A549 treated with dexamethasone at 1 μM for 4 hours (cell line): Measurements from ENCODE around the gene DDX56. TPM values are rescaled to one million over a fixed set of nuclear protein-coding genes. Genes with fewer than 3 reads are reported as not detected.

Experiments used
- total RNA-seq: library from RNA; stranded (reverse); fragments of 200-300 nt; extraction: Qiagen RNA extraction; gene quantifications from 5 replicates; pipeline ENCODE4 v1.2.3, GENCODE V29; 2022

DDX56 gene, protein sequence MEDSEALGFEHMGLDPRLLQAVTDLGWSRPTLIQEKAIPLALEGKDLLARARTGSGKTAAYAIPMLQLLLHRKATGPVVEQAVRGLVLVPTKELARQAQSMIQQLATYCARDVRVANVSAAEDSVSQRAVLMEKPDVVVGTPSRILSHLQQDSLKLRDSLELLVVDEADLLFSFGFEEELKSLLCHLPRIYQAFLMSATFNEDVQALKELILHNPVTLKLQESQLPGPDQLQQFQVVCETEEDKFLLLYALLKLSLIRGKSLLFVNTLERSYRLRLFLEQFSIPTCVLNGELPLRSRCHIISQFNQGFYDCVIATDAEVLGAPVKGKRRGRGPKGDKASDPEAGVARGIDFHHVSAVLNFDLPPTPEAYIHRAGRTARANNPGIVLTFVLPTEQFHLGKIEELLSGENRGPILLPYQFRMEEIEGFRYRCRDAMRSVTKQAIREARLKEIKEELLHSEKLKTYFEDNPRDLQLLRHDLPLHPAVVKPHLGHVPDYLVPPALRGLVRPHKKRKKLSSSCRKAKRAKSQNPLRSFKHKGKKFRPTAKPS
- 105 to 126 TPM (median 106 TPM) in 5 replicates for total RNA-seq

DNA sequence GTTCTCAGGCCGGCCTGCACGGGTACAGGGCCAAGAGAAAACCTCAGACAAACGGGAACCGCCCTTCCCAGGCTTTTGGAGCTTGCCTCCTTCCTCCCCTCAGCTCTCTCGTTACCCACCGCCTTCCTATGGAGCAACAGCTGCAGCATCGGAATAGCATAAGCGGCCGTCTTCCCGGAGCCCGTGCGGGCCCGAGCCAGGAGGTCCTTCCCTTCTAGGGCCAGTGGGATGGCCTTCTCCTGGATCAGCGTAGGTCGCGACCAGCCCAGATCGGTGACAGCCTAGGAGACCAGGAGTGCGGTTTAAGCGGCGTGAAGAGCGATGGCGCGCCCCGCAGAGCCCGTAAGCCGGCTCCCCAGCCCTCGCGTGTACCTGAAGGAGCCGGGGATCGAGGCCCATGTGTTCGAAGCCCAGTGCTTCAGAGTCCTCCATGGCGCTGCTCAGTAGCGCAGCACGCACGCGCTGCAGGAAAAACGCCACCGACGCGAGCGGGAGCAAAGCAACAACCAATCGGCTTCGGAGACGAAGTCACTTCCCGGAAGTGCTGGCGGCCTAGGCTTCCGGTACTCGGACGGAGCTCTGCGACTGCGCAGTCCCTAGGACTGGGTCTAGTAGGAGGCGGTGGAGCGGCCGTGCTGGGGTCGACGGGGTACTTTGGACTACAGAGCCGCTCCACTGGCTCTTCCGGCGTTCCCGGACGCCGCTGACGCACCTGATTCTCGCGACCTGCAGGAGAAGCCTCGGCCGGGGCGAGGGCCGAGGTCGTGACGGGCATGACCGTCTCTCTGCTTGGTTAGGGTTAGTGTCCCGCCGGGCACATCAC, at the start of gene DDX56:
Gene DDX56 (minus strand): TSS at position 445 of the 823 bp plus-strand sequence. CDS start 13 bp downstream, at position 432.

DNA sequence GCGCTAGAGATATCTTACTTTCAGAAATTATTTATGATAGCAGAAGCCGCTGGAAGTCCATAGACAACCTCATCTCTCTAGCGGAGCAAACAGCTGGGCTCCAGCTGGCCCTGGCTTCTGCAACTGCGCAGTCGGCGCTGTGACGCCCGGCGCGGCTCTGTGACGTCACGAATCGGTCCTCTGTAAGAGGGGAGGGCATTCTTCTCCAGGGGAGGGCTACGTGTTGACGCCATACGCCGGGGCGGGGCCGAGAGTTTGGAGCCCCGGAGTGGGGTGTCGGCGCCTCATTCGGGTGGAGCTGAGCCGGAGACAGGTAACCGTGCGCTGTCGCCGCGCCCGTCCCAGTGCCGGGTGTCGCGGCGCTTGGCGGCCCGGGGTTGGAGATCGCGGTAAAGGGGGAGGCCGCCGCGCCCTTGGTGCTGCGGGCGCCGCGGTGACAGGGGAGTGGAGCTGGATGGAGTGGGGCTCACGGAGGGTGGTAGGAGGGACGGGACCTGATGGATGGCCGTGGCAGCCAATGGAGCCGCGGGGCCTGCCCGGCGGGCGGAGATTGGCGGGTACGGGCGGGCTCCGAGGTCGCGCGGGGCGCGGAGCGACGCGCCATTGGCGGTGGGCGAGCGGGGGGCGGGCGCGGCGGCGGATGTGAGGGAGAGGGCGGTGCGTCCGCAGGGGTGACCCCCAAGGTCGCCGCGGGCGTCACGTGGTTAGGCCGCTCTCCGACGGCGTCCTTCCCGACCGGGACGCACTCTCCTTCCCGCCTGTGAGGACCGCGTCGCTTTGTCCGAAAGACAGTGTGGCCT, 32.8 kb upstream of the DDX56 start, which contains the start of gene OGDH:
Gene OGDH (plus strand): TSS at position 287 of the 800 bp plus-strand sequence. CDS start 17,717 bp downstream, outside the sequence.

GRCh38 chr7:44581879-44582603, 8.3 kb upstream of the DDX56 start, which contains the start of gene TMED4:
TSS of gene TMED4 (minus strand) at chr7:44582231. CDS start at chr7:44582206, 25 bp downstream.

GRCh38 chr7:44541028-44541869, 32.5 kb downstream of the DDX56 start, which contains the start of gene NPC1L1:
TSS of gene NPC1L1 (minus strand) at chr7:44541330. CDS start at chr7:44541259, 71 bp downstream.

Other genes with a start within 250 kb of the DDX56 start
- gene CAMK2B, start 248.3 kb downstream of the DDX56 start, total RNA-seq = 0.12 to 0.18 TPM (median 0.15 TPM) in 5 replicates
- 45.8 to 63.0 TPM (median 56.1 TPM) in 5 replicates for gene NUDCD3, start 83.2 kb downstream of the DDX56 start, total RNA-seq
- gene NPC1L1, start 32.6 kb downstream of the DDX56 start, total RNA-seq = 0.06 to 0.12 TPM (median 0.09 TPM) in 5 replicates
- gene TMED4, start 8.3 kb upstream of the DDX56 start, total RNA-seq = 46.4 to 52.2 TPM (median 47.9 TPM) in 5 replicates
- gene OGDH, start 32.7 kb upstream of the DDX56 start, total RNA-seq = 23.1 to 36.4 TPM (median 35.2 TPM) in 5 replicates
- gene ZMIZ2, start 174.9 kb upstream of the DDX56 start, total RNA-seq = 17.8 to 37.3 TPM (median 33.8 TPM) in 5 replicates
- gene PPIA, start 222.8 kb upstream of the DDX56 start, total RNA-seq = 4,600 to 6,021 TPM (median 4,808 TPM) in 5 replicates